ENCODE data around the gene FAM107B. TPM values are rescaled to one million over a fixed set of nuclear protein-coding genes. Genes with fewer than 3 reads are reported as not detected.
A peak's percentile ranks its signal among the peaks of the same experiment; 100 is the strongest.

The FAM107B gene
- total RNA-seq, 1 experiment from 2014 or later = 158 TPM

- peaks cover 7% of the 10 kb centered on the region; the same call in 1 of the 2 replicates for H3K36me3 ChIP-seq (ENCODE audit: insufficient read depth, low read length)
- H4K20me1 ChIP-seq (ENCODE audit: insufficient read depth, low read depth, low read length) = peaks cover 4% of the 10 kb centered on the region; the same call in 1 of the 2 replicates
- H3K9me3 ChIP-seq (ENCODE audit: low read length) = no peaks in the 10 kb centered on the region
- H3K79me2 ChIP-seq (ENCODE audit: low read length) = peaks cover 32% of the 10 kb centered on the region
- no peak overlapping the region for H3K27ac ChIP-seq (ENCODE audit: low read length)
- DNase-seq = no peak
- no peaks in the 10 kb centered on the region for H3K27me3 ChIP-seq (ENCODE audit: low read length)
- peaks cover 51% of the 10 kb centered on the region for H3K4me1 ChIP-seq (ENCODE audit: low read length)
- H3K4me3 ChIP-seq (ENCODE audit: low read length) = peak overlapping the region; percentile 63; the same call in 1 of the 2 replicates
- H2AFZ ChIP-seq (ENCODE audit: low read length) = 0 out of 2 replicates have a peak overlapping the region, but pooled peaks have one; percentile 57
- no peaks in the 10 kb centered on the region for H3K9me2 ChIP-seq (replicated peaks; ENCODE audit: insufficient read depth, low read length)
- peak overlapping the region; percentile 84 for H3K4me2 ChIP-seq (ENCODE audit: low read depth, low read length, poor library complexity, severe bottlenecking)
- H3K9ac ChIP-seq (ENCODE audit: low read length) = peak overlapping the region; percentile 63
Observed at GRCh38 chr10:14605231-14605925, 169.3 kb downstream of the FAM107B start.

DNA sequence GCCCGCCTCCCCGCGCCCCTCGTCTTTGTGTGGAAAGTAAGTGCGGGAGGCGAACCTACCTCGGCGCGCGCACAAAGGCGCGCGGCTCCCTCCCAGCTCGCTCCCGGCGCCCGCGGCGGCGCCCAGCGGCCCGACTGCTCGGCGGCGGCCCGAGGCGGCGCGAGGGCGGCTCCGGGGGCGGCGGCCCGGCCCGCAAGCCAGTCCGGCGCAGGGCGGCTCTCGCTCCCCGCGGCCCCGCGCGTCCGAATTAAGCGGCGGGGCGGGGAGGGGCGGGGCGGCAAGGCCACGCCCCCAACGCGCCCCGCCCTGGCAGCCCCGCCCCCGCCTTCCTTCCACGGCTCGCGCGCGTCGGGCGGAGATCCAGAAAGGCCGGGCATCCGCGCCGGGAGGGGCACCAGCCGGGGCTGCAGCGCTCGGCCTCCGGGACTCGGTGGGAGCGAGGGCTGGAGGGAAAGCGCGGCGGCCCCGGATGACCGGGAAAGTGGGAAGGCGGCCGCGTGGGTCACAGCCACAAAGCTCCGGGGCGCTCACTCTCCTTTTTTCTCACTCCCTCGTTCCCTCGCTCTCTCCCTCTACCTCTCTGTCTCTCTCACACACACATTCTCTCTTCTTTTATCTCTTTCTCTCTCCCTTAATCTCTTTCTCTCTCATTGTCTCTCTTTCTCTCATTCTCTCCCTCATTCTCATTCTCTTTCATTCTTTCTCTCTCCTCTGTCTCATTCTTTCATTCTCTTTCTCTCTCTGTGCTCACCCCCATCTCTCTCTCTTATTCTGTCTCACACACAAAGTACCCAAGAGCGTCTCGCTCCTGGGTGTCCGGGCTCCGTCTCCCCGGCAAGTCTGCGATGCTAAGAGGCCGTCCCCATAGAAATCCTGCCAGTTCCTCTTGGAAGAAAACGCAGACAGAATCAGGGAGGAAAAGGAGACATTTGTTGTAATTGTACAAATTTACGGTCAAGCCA lies 170.2 kb downstream of the FAM107B start:
- Histone ChIP-seq H3K79me2 (ENCODE audit: low read length) (peaks cover 41% of the 10 kb centered on the region), H3K27me3 (ENCODE audit: low read length) (no peaks in the 10 kb centered on the region), H3K4me3 (ENCODE audit: low read length) (peak overlapping the region; percentile 75), H3K27ac (ENCODE audit: low read length) (no peak overlapping the region), H3K4me1 (ENCODE audit: low read length) (peaks cover 48% of the 10 kb centered on the region), H3K9me3 (ENCODE audit: low read length) (no peaks in the 10 kb centered on the region), H2AFZ (ENCODE audit: low read length) (peak overlapping the region; percentile 57; the same call in 1 of the 2 replicates), H3K4me2 (ENCODE audit: low read depth, low read length, poor library complexity, severe bottlenecking) (peak overlapping the region; percentile 84), H4K20me1 (ENCODE audit: insufficient read depth, low read depth, low read length) (peaks cover 4% of the 10 kb centered on the region; the same call in 1 of the 2 replicates), H3K9ac (ENCODE audit: low read length) (peak overlapping the region; percentile 77), H3K9me2 (replicated peaks; ENCODE audit: insufficient read depth, low read length) (no peaks in the 10 kb centered on the region), H3K36me3 (ENCODE audit: insufficient read depth, low read length) (peaks cover 11% of the 10 kb centered on the region)
- DNase-seq = peak; percentile 87

GRCh38 chr10:14603534-14604102 lies 171.1 kb downstream of the FAM107B start:
- H2AFZ ChIP-seq (ENCODE audit: low read length) = no peak overlapping the region
- H3K27ac ChIP-seq (ENCODE audit: low read length) = peak overlapping the region; percentile 91
- no peaks in the 10 kb centered on the region for H3K9me3 ChIP-seq (ENCODE audit: low read length)
- peak overlapping the region; percentile 75 for H3K4me3 ChIP-seq (ENCODE audit: low read length)
- peak overlapping the region; percentile 77 for H3K9ac ChIP-seq (ENCODE audit: low read length)
- no peaks in the 10 kb centered on the region for H3K27me3 ChIP-seq (ENCODE audit: low read length)
- H3K36me3 ChIP-seq (ENCODE audit: insufficient read depth, low read length) = peaks cover 14% of the 10 kb centered on the region
- no peaks in the 10 kb centered on the region for H3K9me2 ChIP-seq (replicated peaks; ENCODE audit: insufficient read depth, low read length)
- peaks cover 49% of the 10 kb centered on the region for H3K79me2 ChIP-seq (ENCODE audit: low read length)
- H4K20me1 ChIP-seq (ENCODE audit: insufficient read depth, low read depth, low read length) = peaks cover 4% of the 10 kb centered on the region; the same call in 1 of the 2 replicates
- H3K4me1 ChIP-seq (ENCODE audit: low read length) = peaks cover 39% of the 10 kb centered on the region
- H3K4me2 ChIP-seq (ENCODE audit: low read depth, low read length, poor library complexity, severe bottlenecking) = peak overlapping the region; percentile 94
- DNase-seq = peak; percentile 73

- peaks cover 56% of the 10 kb centered on the region for H3K79me2 ChIP-seq (ENCODE audit: low read length)
- no peaks in the 10 kb centered on the region for H3K9me3 ChIP-seq (ENCODE audit: low read length)
- no peak overlapping the region for H2AFZ ChIP-seq (ENCODE audit: low read length)
- peak overlapping the region; percentile 91 for H3K27ac ChIP-seq (ENCODE audit: low read length)
- peaks cover 33% of the 10 kb centered on the region for H3K4me1 ChIP-seq (ENCODE audit: low read length)
- peak; percentile 71 for DNase-seq
- peak overlapping the region; percentile 77 for H3K9ac ChIP-seq (ENCODE audit: low read length)
- no peaks in the 10 kb centered on the region for H3K27me3 ChIP-seq (ENCODE audit: low read length)
- peaks cover 4% of the 10 kb centered on the region; the same call in 1 of the 2 replicates for H4K20me1 ChIP-seq (ENCODE audit: insufficient read depth, low read depth, low read length)
- peaks cover 20% of the 10 kb centered on the region for H3K36me3 ChIP-seq (ENCODE audit: insufficient read depth, low read length)
- no peaks in the 10 kb centered on the region for H3K9me2 ChIP-seq (replicated peaks; ENCODE audit: insufficient read depth, low read length)
- peak overlapping the region; percentile 75 for H3K4me3 ChIP-seq (ENCODE audit: low read length)
- H3K4me2 ChIP-seq (ENCODE audit: low read depth, low read length, poor library complexity, severe bottlenecking) = peak overlapping the region; percentile 94
Observed at GRCh38 chr10:14602807-14603533, 171.7 kb downstream of the FAM107B start.

- peaks cover 27% of the 10 kb centered on the region for H3K4me1 ChIP-seq (ENCODE audit: low read length)
- no peak overlapping the region for H2AFZ ChIP-seq (ENCODE audit: low read length)
- no peaks in the 10 kb centered on the region for H3K9me2 ChIP-seq (replicated peaks; ENCODE audit: insufficient read depth, low read length)
- DNase-seq = peak; percentile 78
- H3K4me2 ChIP-seq (ENCODE audit: low read depth, low read length, poor library complexity, severe bottlenecking) = peak overlapping the region; percentile 94
- no peaks in the 10 kb centered on the region for H3K27me3 ChIP-seq (ENCODE audit: low read length)
- peaks cover 4% of the 10 kb centered on the region; the same call in 1 of the 2 replicates for H4K20me1 ChIP-seq (ENCODE audit: insufficient read depth, low read depth, low read length)
- peak overlapping the region; percentile 77 for H3K9ac ChIP-seq (ENCODE audit: low read length)
- peak overlapping the region; percentile 91 for H3K27ac ChIP-seq (ENCODE audit: low read length)
- no peaks in the 10 kb centered on the region for H3K9me3 ChIP-seq (ENCODE audit: low read length)
- peak overlapping the region; percentile 75 for H3K4me3 ChIP-seq (ENCODE audit: low read length)
- H3K79me2 ChIP-seq (ENCODE audit: low read length) = peaks cover 64% of the 10 kb centered on the region
- peaks cover 23% of the 10 kb centered on the region for H3K36me3 ChIP-seq (ENCODE audit: insufficient read depth, low read length)
Observed at GRCh38 chr10:14601872-14602725, 172.6 kb downstream of the FAM107B start.

DNA sequence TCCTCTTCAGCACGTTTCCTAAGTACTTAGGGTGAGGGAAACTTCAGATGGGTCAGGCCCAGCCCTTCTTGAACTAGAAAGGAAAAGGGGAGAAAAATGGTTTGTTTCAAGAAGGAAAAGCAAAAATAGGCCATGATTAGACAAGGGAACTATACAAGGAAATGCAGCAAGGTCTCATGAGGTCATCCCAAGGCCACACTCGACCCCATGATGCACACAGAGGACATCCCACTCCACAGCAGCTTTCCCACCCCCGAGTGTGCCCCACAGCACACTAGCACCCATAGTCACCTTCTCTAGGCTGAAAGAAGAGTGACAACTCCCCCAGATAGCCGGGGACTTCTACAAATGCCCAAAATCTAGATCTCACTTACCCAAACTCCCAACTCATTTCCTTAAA lies 173.4 kb downstream of the FAM107B start:
- Histone ChIP-seq H3K4me1 (ENCODE audit: low read length) (peaks cover 27% of the 10 kb centered on the region), H4K20me1 (ENCODE audit: insufficient read depth, low read depth, low read length) (peaks cover 4% of the 10 kb centered on the region; the same call in 1 of the 2 replicates), H3K27ac (ENCODE audit: low read length) (peak overlapping the region; percentile 91), H3K4me2 (ENCODE audit: low read depth, low read length, poor library complexity, severe bottlenecking) (peak overlapping the region; percentile 94), H3K27me3 (ENCODE audit: low read length) (no peaks in the 10 kb centered on the region), H3K9ac (ENCODE audit: low read length) (peak overlapping the region; percentile 77; the same call in 1 of the 2 replicates), H3K4me3 (ENCODE audit: low read length) (peak overlapping the region; percentile 75; the same call in 1 of the 2 replicates), H3K79me2 (ENCODE audit: low read length) (peaks cover 72% of the 10 kb centered on the region), H3K9me3 (ENCODE audit: low read length) (no peaks in the 10 kb centered on the region), H3K36me3 (ENCODE audit: insufficient read depth, low read length) (peaks cover 30% of the 10 kb centered on the region), H2AFZ (ENCODE audit: low read length) (no peak overlapping the region), H3K9me2 (replicated peaks; ENCODE audit: insufficient read depth, low read length) (no peaks in the 10 kb centered on the region)
- no peak for DNase-seq

DNA sequence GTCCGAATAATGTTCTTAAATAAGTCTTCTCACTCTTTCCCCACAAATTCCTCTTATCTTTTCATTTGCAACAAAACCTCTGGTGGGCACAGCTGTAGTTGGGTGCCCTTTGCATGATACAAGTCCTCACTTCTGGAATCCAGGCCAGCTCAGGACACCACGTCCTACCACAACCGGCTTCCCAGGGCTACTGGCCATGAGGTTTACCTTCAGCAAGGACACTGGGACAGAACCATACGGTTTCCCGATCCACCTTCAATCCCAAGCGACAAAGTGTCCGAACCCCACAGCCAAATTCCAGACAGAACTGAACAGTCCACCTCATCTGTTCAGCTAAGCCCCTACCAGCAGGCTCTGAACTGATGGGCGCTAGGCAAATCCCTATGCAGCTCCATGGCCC lies 174.6 kb downstream of the FAM107B start:
- Histone ChIP-seq H3K4me2 (ENCODE audit: low read depth, low read length, poor library complexity, severe bottlenecking) (no peak overlapping the region), H3K27ac (ENCODE audit: low read length) (no peak overlapping the region), H3K9me2 (replicated peaks; ENCODE audit: insufficient read depth, low read length) (no peaks in the 10 kb centered on the region), H3K4me3 (ENCODE audit: low read length) (no peak overlapping the region), H3K9me3 (ENCODE audit: low read length) (no peaks in the 10 kb centered on the region), H2AFZ (ENCODE audit: low read length) (no peak overlapping the region), H3K27me3 (ENCODE audit: low read length) (no peaks in the 10 kb centered on the region), H3K9ac (ENCODE audit: low read length) (no peak overlapping the region), H3K79me2 (ENCODE audit: low read length) (peaks cover 84% of the 10 kb centered on the region), H4K20me1 (ENCODE audit: insufficient read depth, low read depth, low read length) (peaks cover 4% of the 10 kb centered on the region; the same call in 1 of the 2 replicates), H3K36me3 (ENCODE audit: insufficient read depth, low read length) (peaks cover 30% of the 10 kb centered on the region), H3K4me1 (ENCODE audit: low read length) (peaks cover 23% of the 10 kb centered on the region)
- no peak for DNase-seq

All from Karpas-422 (cell line).